Lower leg skin (tissue), 4 donors: ENCODE data around the gene JPH2. TPM values are rescaled to one million over a fixed set of nuclear protein-coding genes. Genes with fewer than 3 reads are reported as not detected.

Source experiments
- DNase-seq, 2 donors: peaks; one replicate each; pipeline ENCODE4 v3.0.0-alpha.2; 2019; ENCODE audit warnings: low spot score in 2 of 2
- H3K4me3 ChIP-seq: fragments of 200-600 bp; sonication (generic); 2 replicates; pipeline ENCODE4 v1.5.1; 2017; ENCODE audit warnings: mild to moderate bottlenecking, low read depth; ENCODE audit not compliant: poor library complexity, severe bottlenecking
- CTCF ChIP-seq, 3 donors: fragments of 450-650 bp; IDR thresholded peaks; one replicate each; pipeline ENCODE4 v1.5.1; 2016; ENCODE audit warnings: antibody characterized with exemption in 3 of 3, mild to moderate bottlenecking in 3 of 3, moderate library complexity in 2 of 3
- POLR2A ChIP-seq, 2 donors: fragments of 450-650 bp; IDR thresholded peaks; one replicate each; pipeline ENCODE4 v1.6.1; 2016 to 2017; ENCODE audit warnings: antibody characterized with exemption in 2 of 2, mild to moderate bottlenecking in 1 of 2, moderate library complexity in 1 of 2
- WGBS, 2 donors: methylation state at CpG; one replicate each; pipeline ENCODE4 v1.1.5; 2018; 5-methylcytosine and 5-hydroxymethylcytosine counted together
- intact Hi-C: fragments of 100-400 bp; cut with DNase I; formaldehyde crosslinking; loops from one replicate; pipeline ENCODE4 v1.15.0; 2023; ENCODE audit warnings: low total_unique reads
- total RNA-seq, 4 donors: library from RNA; depleted of rRNA; stranded (reverse); fragments of >200 nt; gene quantifications; one replicate each; pipeline ENCODE4 v1.1.0, GENCODE V29; 2016

The JPH2 gene
- total RNA-seq, 4 donors from 2014 or later = 1.5 to 10.9 (median 5.6) TPM

GRCh38 chr20:44176833-44177534 lies 10.0 kb downstream of the JPH2 start:
- 16 to 30% methylated on average over 14 of the region's 14 CpGs for WGBS, 2 donors
- DNase-seq = no peak
- TF ChIP-seq POLR2A (IDR thresholded peaks at IDR 0.05) (no peak), CTCF (IDR thresholded peaks at IDR 0.05) (no peak)
- intact Hi-C loops = no loop called here
- no peak overlapping the region for H3K4me3 ChIP-seq

- no peak for DNase-seq
- TF ChIP-seq POLR2A (IDR thresholded peaks at IDR 0.05) (no peak), CTCF (IDR thresholded peaks at IDR 0.05) (no peak)
- intact Hi-C loops = no loop called here
- 92 to 96% methylated on average over 13 of the region's 13 CpGs for WGBS, 2 donors
- H3K4me3 ChIP-seq = no peak overlapping the region
Measured at GRCh38 chr20:44174996-44175765, 11.8 kb downstream of the JPH2 start.

- H3K4me3 ChIP-seq = no peak overlapping the region
- TF ChIP-seq POLR2A (IDR thresholded peaks at IDR 0.05) = no peak
- no peak for TF ChIP-seq CTCF (IDR thresholded peaks at IDR 0.05)
- no peak for DNase-seq
- 84 to 90% methylated on average over 8 of the region's 8 CpGs for WGBS, 2 donors
- intact Hi-C loops = no loop called here
Measured at GRCh38 chr20:44173846-44174245, 13.1 kb downstream of the JPH2 start.

- WGBS, 2 donors = 55 to 56% methylated on average over 5 of the region's 5 CpGs
- TF ChIP-seq POLR2A (IDR thresholded peaks at IDR 0.05) = no peak
- TF ChIP-seq CTCF (IDR thresholded peaks at IDR 0.05) = no peak
- H3K4me3 ChIP-seq = no peak overlapping the region
- no peak for DNase-seq
- intact Hi-C loops = no loop called here
Measured at GRCh38 chr20:44173116-44173515, 13.9 kb downstream of the JPH2 start.

- WGBS, 2 donors = 93 to 99% methylated on average over 2 of the region's 2 CpGs
- DNase-seq = no peak
- intact Hi-C loops = no loop called here
- H3K4me3 ChIP-seq = no peak overlapping the region
- TF ChIP-seq POLR2A (IDR thresholded peaks at IDR 0.05) (no peak), CTCF (IDR thresholded peaks at IDR 0.05) (no peak)
Measured at GRCh38 chr20:44172572-44172950, 14.4 kb downstream of the JPH2 start.
